Panc1 (cell line): Measurements from ENCODE around the gene CDC6. TPM values are rescaled to one million over a fixed set of nuclear protein-coding genes. Genes with fewer than 3 reads are reported as not detected.
"Not testable (repeated sequence)": the region's sequence is repeated elsewhere in the genome, so short reads cannot be mapped to it uniquely, and the experiment has no call there.

Experiments used
- ATAC-seq: fragments of 200-7000 bp; cut with Tn5 transposase; 2 replicates; pipeline ENCODE4 v1.9.1; 2020; ENCODE audit warnings: mild to moderate bottlenecking, moderate library complexity
- BruUV-seq: library from RNA; stranded (reverse); fragments of 400-500 nt; replicated peaks from 2 replicates; lab custom pipeline; 2021; lab: Mats Ljungman, UMichigan
- CTCF ChIA-PET: fragments of 300-600 bp; sonication (Branson Sonifier 250); formaldehyde crosslinking; loops from one replicate; lab custom pipeline; 2022; ENCODE audit warnings: antibody characterized with exemption; lab: Charles Lee
- POLR2A ChIA-PET: fragments of 300-600 bp; sonication (Branson Sonifier 250); formaldehyde crosslinking; loops from one replicate; lab custom pipeline; 2022; ENCODE audit warnings: antibody characterized with exemption; lab: Charles Lee
- DNase-seq: peaks from one replicate; pipeline ENCODE4 v3.0.0-alpha.2; 2010; ENCODE audit warnings: low read depth, low spot score
- H3K27ac ChIP-seq: 2 replicates; pipeline ENCODE4 v1.5.1; 2011; ENCODE audit warnings: mild to moderate bottlenecking, low read length, inconsistent platforms
- H3K27me3 ChIP-seq: fragments of 200-500 bp; sonication (Bioruptor generic); 2 replicates; pipeline ENCODE4 v1.6.0; 2014; ENCODE audit warnings: low read length, inconsistent platforms; ENCODE audit not compliant: control insufficient read depth, insufficient read depth
- H3K36me3 ChIP-seq: fragments of 200-500 bp; sonication (Bioruptor generic); 2 replicates; pipeline ENCODE4 v1.5.1; 2014; ENCODE audit warnings: inconsistent platforms, mild to moderate bottlenecking, low read length, moderate library complexity; ENCODE audit not compliant: control insufficient read depth, insufficient read depth
- H3K4me1 ChIP-seq: 2 replicates; pipeline ENCODE4 v1.5.1; 2011; ENCODE audit warnings: inconsistent platforms, mild to moderate bottlenecking, low read length, moderate library complexity; ENCODE audit not compliant: control insufficient read depth, insufficient read depth
- H3K4me3 ChIP-seq, 2 experiments: 2 replicates each; pipeline ENCODE4 v1.5.1; 2011 to 2012; ENCODE audit warnings: low read depth in 2 of 2, low read length in 2 of 2, mild to moderate bottlenecking in 2 of 2, inconsistent platforms in 1 of 2, moderate library complexity in 1 of 2
- H3K9me3 ChIP-seq: fragments of 200-500 bp; sonication (Bioruptor generic); 2 replicates; pipeline ENCODE4 v1.5.1; 2014; ENCODE audit warnings: low read depth, mild to moderate bottlenecking, inconsistent platforms, low read length, moderate library complexity; ENCODE audit not compliant: control insufficient read depth, insufficient read depth
- CTCF ChIP-seq: fragments of 450-650 bp; IDR thresholded peaks from 2 replicates; pipeline ENCODE4 v1.5.1; 2017; ENCODE audit warnings: mild to moderate bottlenecking
- SIN3A ChIP-seq: IDR thresholded peaks from 2 replicates; pipeline ENCODE4 v1.6.1; 2012; ENCODE audit warnings: low read depth, mild to moderate bottlenecking, low read length, moderate library complexity, borderline replicate concordance; ENCODE audit not compliant: insufficient read depth
- in situ Hi-C: cut with HindIII; loops from 2 replicates; pipeline ENCODE4 v1.10.0; 2016; ENCODE audit warnings: low sequenced_read_pairs, low pct_unique_long_range_greater_than_20kb
- intact Hi-C: fragments of 100-400 bp; cut with micrococcal nuclease; formaldehyde crosslinking; loops from one replicate; pipeline ENCODE4 v1.10.0; 2022; ENCODE audit not compliant: unreplicated experiment
- total RNA-seq: library from RNA; stranded (reverse); gene quantifications from one replicate; pipeline ENCODE4 v1.2.1, GENCODE V29; 2021; ENCODE audit not compliant: unreplicated experiment

Gene CDC6
- total RNA-seq, 1 experiment from 2014 or later, result 66.3 TPM

GRCh38 chr17:40298726-40299125 is 11.0 kb downstream of the CDC6 start:
- BruUV-seq, result no TSS peak
- no peak for DNase-seq
- CTCF ChIA-PET, result no interaction called here
- H3K36me3 ChIP-seq, result peaks cover 17% of the 10 kb centered on the region
- no peaks in the 10 kb centered on the region for H3K9me3 ChIP-seq
- ATAC-seq, result no peak
- no peaks in the 10 kb centered on the region for H3K27me3 ChIP-seq
- no peak overlapping the region for H3K4me3 ChIP-seq
- intact Hi-C loops, result no loop called here
- in situ Hi-C loops, result no loop called here
- TF ChIP-seq SIN3A (no peak), CTCF (no peak)
- H3K27ac ChIP-seq, result no peak overlapping the region
- H3K4me1 ChIP-seq, result peaks cover 9% of the 10 kb centered on the region
- POLR2A ChIA-PET, result interaction anchor here (0.7 kb wide), 1 partner anchor 68 kb away, joined by 5 read pairs; no protein-coding TSS in a partner anchor

GRCh38 chr17:40299159-40299757 is 11.6 kb downstream of the CDC6 start:
- H3K27ac ChIP-seq, H3K4me3 ChIP-seq, intact Hi-C loops, DNase-seq, H3K27me3 ChIP-seq, H3K9me3 ChIP-seq, in situ Hi-C loops, BruUV-seq, ATAC-seq: not testable (repeated sequence)
- H3K4me1 ChIP-seq, result peaks cover 14% of the 10 kb centered on the region
- peaks cover 11% of the 10 kb centered on the region; the same call in 1 of the 2 replicates for H3K36me3 ChIP-seq
- POLR2A ChIA-PET, result interaction anchor here (0.7 kb wide), 3 partner anchors 67 to 126 kb away, joined by 3 to 6 read pairs (median 5); no protein-coding TSS in a partner anchor
- CTCF ChIA-PET, result interaction anchor here (0.7 kb wide), 1 partner anchor 48 kb away, joined by 10 read pairs; no protein-coding TSS in a partner anchor

- ATAC-seq (no peak), DNase-seq (no peak)
- TF ChIP-seq CTCF (peak; percentile 67), SIN3A (no peak)
- BruUV-seq, result no TSS peak
- in situ Hi-C loops, result loop anchor here (5.0 kb wide), 2 partner anchors 51 to 221 kb away; no protein-coding TSS in a partner anchor
- H3K4me3 ChIP-seq, result no peak overlapping the region
- H3K4me1 ChIP-seq, result peaks cover 28% of the 10 kb centered on the region
- no peak overlapping the region for H3K27ac ChIP-seq
- POLR2A ChIA-PET, result no interaction called here
- CTCF ChIA-PET, result interaction anchor here (0.6 to 6.9 kb wide), 3 partner anchors 53 to 237 kb away, joined by 4 to 81 read pairs (median 12); no protein-coding TSS in a partner anchor
- H3K36me3 ChIP-seq, result peaks cover 9% of the 10 kb centered on the region; the same call in 1 of the 2 replicates
- intact Hi-C loops, result loop anchor here (10.0 kb wide), 1 partner anchor 113 kb away; the partner anchor contains the start of gene TOP2A
- H3K9me3 ChIP-seq, result no peaks in the 10 kb centered on the region
- H3K27me3 ChIP-seq, result no peaks in the 10 kb centered on the region
Measured at GRCh38 chr17:40301315-40301714, 13.6 kb downstream of the CDC6 start.
